ENCODE data around the gene SESTD1. TPM values are rescaled to one million over a fixed set of nuclear protein-coding genes. Genes with fewer than 3 reads are reported as not detected.

The SESTD1 gene
- total and polyA plus RNA-seq, 2 experiments from 2014 or later, result 34.7 to 44.0 TPM

- Histone ChIP-seq H3K4me2 (peak overlapping the region; percentile 82), H3K79me2 (peaks cover 53% of the 10 kb centered on the region), H4K20me1 (ENCODE audit: insufficient read depth, poor library complexity, severe bottlenecking) (peaks cover 29% of the 10 kb centered on the region), H3K27ac (peak overlapping the region; percentile 95), H3K4me1 (ENCODE audit: insufficient read depth) (peaks cover 6% of the 10 kb centered on the region), H3K9me2 (replicated peaks; ENCODE audit: insufficient read depth) (no peaks in the 10 kb centered on the region), H3K4me3 (peak overlapping the region; percentile 83), H3K9me3 (ENCODE audit: low read depth) (no peaks in the 10 kb centered on the region), H3K36me3 (replicated peaks; ENCODE audit: insufficient read depth, low read depth) (no peaks in the 10 kb centered on the region), H3K27me3 (no peaks in the 10 kb centered on the region), H2AFZ (peak overlapping the region; percentile 94)
- WGBS (ENCODE audit: low lambda C conversion rate, missing lambda C conversion rate), result 14% methylated on average over 4 of the region's 4 CpGs
- TF ChIP-seq CTCF (IDR thresholded peaks at IDR 0.05; ENCODE audit: poor library complexity) (no peak), EZH2 (IDR thresholded peaks at IDR 0.05; ENCODE audit: borderline replicate concordance) (no peak), EZH2phosphoT487 (IDR thresholded peaks at IDR 0.05; ENCODE audit: low read depth, severe bottlenecking, unreplicated experiment) (no peak)
- no peak for DNase-seq (ENCODE audit: low spot score)
Observed at GRCh38 chr2:179263015-179263414, 1.6 kb downstream of the SESTD1 start.

GRCh38 chr2:179262077-179262660 is 2.5 kb downstream of the SESTD1 start:
- Histone ChIP-seq H3K9me2 (replicated peaks; ENCODE audit: insufficient read depth) (no peaks in the 10 kb centered on the region), H3K4me3 (peak overlapping the region; percentile 83), H3K4me2 (peak overlapping the region; percentile 82), H3K27me3 (no peaks in the 10 kb centered on the region), H4K20me1 (ENCODE audit: insufficient read depth, poor library complexity, severe bottlenecking) (peaks cover 36% of the 10 kb centered on the region), H3K27ac (peak overlapping the region; percentile 95), H3K36me3 (replicated peaks; ENCODE audit: insufficient read depth, low read depth) (no peaks in the 10 kb centered on the region), H2AFZ (no peak overlapping the region), H3K79me2 (peaks cover 62% of the 10 kb centered on the region), H3K4me1 (ENCODE audit: insufficient read depth) (peaks cover 6% of the 10 kb centered on the region), H3K9me3 (ENCODE audit: low read depth) (no peaks in the 10 kb centered on the region)
- no peak for DNase-seq (ENCODE audit: low spot score)
- no peak for TF ChIP-seq CTCF (IDR thresholded peaks at IDR 0.05; ENCODE audit: poor library complexity)
- no peak for TF ChIP-seq EZH2 (IDR thresholded peaks at IDR 0.05; ENCODE audit: borderline replicate concordance)
- TF ChIP-seq EZH2phosphoT487 (IDR thresholded peaks at IDR 0.05; ENCODE audit: low read depth, severe bottlenecking, unreplicated experiment), result no peak
- 95% methylated on average over 3 of the region's 3 CpGs for WGBS (ENCODE audit: low lambda C conversion rate, missing lambda C conversion rate)

- peaks cover 6% of the 10 kb centered on the region for H3K4me1 ChIP-seq (ENCODE audit: insufficient read depth)
- H3K27me3 ChIP-seq, result no peaks in the 10 kb centered on the region
- TF ChIP-seq EZH2phosphoT487 (IDR thresholded peaks at IDR 0.05; ENCODE audit: low read depth, severe bottlenecking, unreplicated experiment), result no peak
- no peak for TF ChIP-seq EZH2 (IDR thresholded peaks at IDR 0.05; ENCODE audit: borderline replicate concordance)
- TF ChIP-seq CTCF (IDR thresholded peaks at IDR 0.05; ENCODE audit: poor library complexity), result no peak
- no peak overlapping the region for H3K4me2 ChIP-seq
- H4K20me1 ChIP-seq (ENCODE audit: insufficient read depth, poor library complexity, severe bottlenecking), result peaks cover 36% of the 10 kb centered on the region
- no peak for DNase-seq (ENCODE audit: low spot score)
- no peaks in the 10 kb centered on the region for H3K36me3 ChIP-seq (replicated peaks; ENCODE audit: insufficient read depth, low read depth)
- peaks cover 70% of the 10 kb centered on the region for H3K79me2 ChIP-seq
- H2AFZ ChIP-seq, result no peak overlapping the region
- H3K27ac ChIP-seq, result no peak overlapping the region
- 86% methylated on average over 2 of the region's 2 CpGs for WGBS (ENCODE audit: low lambda C conversion rate, missing lambda C conversion rate)
- no peaks in the 10 kb centered on the region for H3K9me3 ChIP-seq (ENCODE audit: low read depth)
- H3K4me3 ChIP-seq, result no peak overlapping the region
- no peaks in the 10 kb centered on the region for H3K9me2 ChIP-seq (replicated peaks; ENCODE audit: insufficient read depth)
Observed at GRCh38 chr2:179261151-179261825, 3.3 kb downstream of the SESTD1 start.
